NCI-H748 (cell line): ENCODE data around the gene UBC.
"Not testable (repeated sequence)": the region's sequence is repeated elsewhere in the genome, so short reads cannot be mapped to it uniquely, and the experiment has no call there.

Experiments used
- DNase-seq: peaks from one replicate; lab custom pipeline; 2025; ENCODE audit not compliant: unreplicated experiment; lab: John Stamatoyannopoulos, UW

Gene UBC

GRCh38 chr12:124884587-124885438 lies 29.6 kb downstream of the UBC start:
- DNase-seq, result no peak

- DNase-seq, result no peak
Measured at GRCh38 chr12:124883263-124884130, 31.0 kb downstream of the UBC start.

GRCh38 chr12:124881123-124881522 lies 33.3 kb downstream of the UBC start:
- DNase-seq, result no peak

- DNase-seq, result not testable (repeated sequence)
Measured at GRCh38 chr12:124880335-124880734, 34.1 kb downstream of the UBC start.

GRCh38 chr12:124878795-124879516 lies 35.5 kb downstream of the UBC start:
- no peak for DNase-seq

GRCh38 chr12:124877423-124877822 lies 37.0 kb downstream of the UBC start:
- DNase-seq, result no peak

GRCh38 chr12:124876171-124876570 lies 38.3 kb downstream of the UBC start:
- DNase-seq, result no peak

- no peak for DNase-seq
Measured at GRCh38 chr12:124875803-124876132, 38.7 kb downstream of the UBC start.

GRCh38 chr12:124874988-124875802 lies 39.3 kb downstream of the UBC start:
- no peak for DNase-seq

- no peak for DNase-seq
Measured at GRCh38 chr12:124874188-124874587, 40.3 kb downstream of the UBC start.

- no peak for DNase-seq
Measured at GRCh38 chr12:124872068-124872719, 42.3 kb downstream of the UBC start.

GRCh38 chr12:124871297-124871696 lies 43.2 kb downstream of the UBC start:
- no peak for DNase-seq

GRCh38 chr12:124870515-124870914 lies 43.9 kb downstream of the UBC start:
- DNase-seq, result no peak

- no peak for DNase-seq
Measured at GRCh38 chr12:124869059-124869665, 45.3 kb downstream of the UBC start.

- no peak for DNase-seq
Measured at GRCh38 chr12:124868252-124869058, 46.0 kb downstream of the UBC start.

- DNase-seq, result no peak
Measured at GRCh38 chr12:124867401-124867930, 47.0 kb downstream of the UBC start.

GRCh38 chr12:124866883-124867400 lies 47.5 kb downstream of the UBC start:
- no peak for DNase-seq

- no peak for DNase-seq
Measured at GRCh38 chr12:124866195-124866882, 48.1 kb downstream of the UBC start.
